Calu3 (cell line): ENCODE results near the gene PDS5B. TPM values are rescaled to one million over a fixed set of nuclear protein-coding genes. Genes with fewer than 3 reads are reported as not detected.

Experiments
- BruUV-seq: library from RNA; stranded (reverse); fragments of 400-500 nt; replicated peaks from 2 replicates; lab custom pipeline; 2021; lab: Mats Ljungman, UMichigan
- CTCF ChIA-PET: fragments of 300-600 bp; sonication (Branson Sonifier 250); formaldehyde crosslinking; loops from one replicate; lab custom pipeline; 2022; ENCODE audit warnings: antibody characterized with exemption; lab: Charles Lee
- DNase-seq: peaks from one replicate; pipeline ENCODE4 v3.0.0; 2022
- H3K27ac Mint-ChIP-seq: one replicate; pipeline ENCODE4 v1.8.0; 2022; ENCODE audit warnings: mixed read lengths; ENCODE audit not compliant: unreplicated experiment
- H3K27me3 Mint-ChIP-seq: one replicate; pipeline ENCODE4 v1.8.0; 2022; ENCODE audit warnings: mixed read lengths; ENCODE audit not compliant: unreplicated experiment
- H3K36me3 Mint-ChIP-seq: one replicate; pipeline ENCODE4 v1.8.0; 2022; ENCODE audit warnings: mild to moderate bottlenecking, moderate library complexity, mixed read lengths; ENCODE audit not compliant: insufficient read depth, unreplicated experiment
- H3K4me1 Mint-ChIP-seq: one replicate; pipeline ENCODE4 v1.8.0; 2022; ENCODE audit warnings: mild to moderate bottlenecking, low read depth, mixed read lengths; ENCODE audit not compliant: unreplicated experiment
- H3K4me3 Mint-ChIP-seq: one replicate; pipeline ENCODE4 v1.8.0; 2022; ENCODE audit warnings: mild to moderate bottlenecking, low read depth, moderate library complexity, mixed read lengths; ENCODE audit not compliant: unreplicated experiment
- H3K9me3 Mint-ChIP-seq: one replicate; pipeline ENCODE4 v1.8.0; 2022; ENCODE audit warnings: low read depth, mixed read lengths; ENCODE audit not compliant: unreplicated experiment
- intact Hi-C: fragments of 100-400 bp; cut with micrococcal nuclease; formaldehyde crosslinking; loops from one replicate; pipeline ENCODE4 v1.10.0; 2022; ENCODE audit not compliant: unreplicated experiment
- total RNA-seq: library from RNA; stranded (reverse); gene quantifications from 2 replicates; pipeline ENCODE4 v1.2.3, GENCODE V29; 2022
- TF ChIP-seq, protein P1 (sequence below): fragments of 200-600 bp; IDR thresholded peaks from one replicate; pipeline ENCODE4 v1.8.0; 2022; ENCODE audit warnings: antibody characterized with exemption; ENCODE audit not compliant: unreplicated experiment

PDS5B gene
- total RNA-seq, 1 experiment from 2014 or later = 33.9 TPM

- Mint-ChIP-seq H3K9me3 (no peaks in the 10 kb centered on the region), H3K36me3 (peaks cover 24% of the 10 kb centered on the region), H3K27me3 (no peaks in the 10 kb centered on the region), H3K27ac (no peak overlapping the region), H3K4me1 (peaks cover 24% of the 10 kb centered on the region), H3K4me3 (no peak overlapping the region)
- CTCF ChIA-PET = no interaction called here
- intact Hi-C loops = no loop called here
- no TSS peak for BruUV-seq
- TF ChIP-seq, protein P1, sequence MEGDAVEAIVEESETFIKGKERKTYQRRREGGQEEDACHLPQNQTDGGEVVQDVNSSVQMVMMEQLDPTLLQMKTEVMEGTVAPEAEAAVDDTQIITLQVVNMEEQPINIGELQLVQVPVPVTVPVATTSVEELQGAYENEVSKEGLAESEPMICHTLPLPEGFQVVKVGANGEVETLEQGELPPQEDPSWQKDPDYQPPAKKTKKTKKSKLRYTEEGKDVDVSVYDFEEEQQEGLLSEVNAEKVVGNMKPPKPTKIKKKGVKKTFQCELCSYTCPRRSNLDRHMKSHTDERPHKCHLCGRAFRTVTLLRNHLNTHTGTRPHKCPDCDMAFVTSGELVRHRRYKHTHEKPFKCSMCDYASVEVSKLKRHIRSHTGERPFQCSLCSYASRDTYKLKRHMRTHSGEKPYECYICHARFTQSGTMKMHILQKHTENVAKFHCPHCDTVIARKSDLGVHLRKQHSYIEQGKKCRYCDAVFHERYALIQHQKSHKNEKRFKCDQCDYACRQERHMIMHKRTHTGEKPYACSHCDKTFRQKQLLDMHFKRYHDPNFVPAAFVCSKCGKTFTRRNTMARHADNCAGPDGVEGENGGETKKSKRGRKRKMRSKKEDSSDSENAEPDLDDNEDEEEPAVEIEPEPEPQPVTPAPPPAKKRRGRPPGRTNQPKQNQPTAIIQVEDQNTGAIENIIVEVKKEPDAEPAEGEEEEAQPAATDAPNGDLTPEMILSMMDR = no peak
- DNase-seq = no peak
Observed at GRCh38 chr13:32589471-32589870, 3.2 kb downstream of the PDS5B start.

- TF ChIP-seq, protein P1 = no peak
- BruUV-seq = no TSS peak
- Mint-ChIP-seq H3K9me3 (no peaks in the 10 kb centered on the region), H3K4me1 (peaks cover 24% of the 10 kb centered on the region), H3K4me3 (no peak overlapping the region), H3K27me3 (no peaks in the 10 kb centered on the region), H3K27ac (no peak overlapping the region), H3K36me3 (peaks cover 24% of the 10 kb centered on the region)
- intact Hi-C loops = no loop called here
- CTCF ChIA-PET = no interaction called here
- DNase-seq = no peak
Observed at GRCh38 chr13:32590266-32590665, 4.0 kb downstream of the PDS5B start.

DNA sequence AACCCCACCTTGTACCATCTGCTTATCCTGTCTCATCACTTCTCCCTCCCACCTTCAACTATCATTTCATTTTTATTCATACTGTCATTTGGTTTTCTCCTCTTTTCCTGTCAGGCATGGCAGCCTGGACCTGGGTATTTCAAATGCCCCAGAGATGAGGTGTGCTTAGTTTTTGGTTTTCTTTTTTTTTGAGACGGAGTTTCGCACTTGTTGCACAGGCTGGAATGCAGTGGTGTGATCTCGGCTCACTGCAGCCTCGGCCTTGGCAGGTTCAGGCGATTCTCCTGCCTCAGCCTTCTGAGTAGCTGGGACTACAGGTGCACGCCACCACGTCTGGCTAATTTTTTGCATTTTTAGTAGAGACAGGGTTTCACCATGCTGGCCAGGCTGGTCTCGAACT is 5.8 kb downstream of the PDS5B start:
- H3K27me3 Mint-ChIP-seq = no peaks in the 10 kb centered on the region
- H3K36me3 Mint-ChIP-seq = peaks cover 9% of the 10 kb centered on the region
- TF ChIP-seq, protein P1 = no peak
- BruUV-seq = no TSS peak
- H3K4me3 Mint-ChIP-seq = no peak overlapping the region
- peaks cover 24% of the 10 kb centered on the region for H3K4me1 Mint-ChIP-seq
- H3K27ac Mint-ChIP-seq = no peak overlapping the region
- DNase-seq = no peak
- no peaks in the 10 kb centered on the region for H3K9me3 Mint-ChIP-seq
- CTCF ChIA-PET = no interaction called here
- intact Hi-C loops = no loop called here

GRCh38 chr13:32594157-32594738 is 8.0 kb downstream of the PDS5B start:
- CTCF ChIA-PET = no interaction called here
- intact Hi-C loops = no loop called here
- no peak overlapping the region for H3K4me3 Mint-ChIP-seq

More at GRCh38 chr13:32594157-32594738, 8.0 kb downstream of the PDS5B start:
- Mint-ChIP-seq H3K36me3 (no peaks in the 10 kb centered on the region), H3K4me1 (peaks cover 14% of the 10 kb centered on the region), H3K27me3 (no peaks in the 10 kb centered on the region), H3K9me3 (no peaks in the 10 kb centered on the region), H3K27ac (no peak overlapping the region)
- DNase-seq = no peak
- no TSS peak for BruUV-seq
- TF ChIP-seq, protein P1 = no peak
